Anterior cingulate cortex (tissue), 58 donors: ENCODE measurements around the gene OSCAR.

Experiments used
- DNase-seq, 58 donors: peaks; one replicate each; lab custom pipeline; 2025; lab: John Stamatoyannopoulos, UW

Gene OSCAR, protein sequence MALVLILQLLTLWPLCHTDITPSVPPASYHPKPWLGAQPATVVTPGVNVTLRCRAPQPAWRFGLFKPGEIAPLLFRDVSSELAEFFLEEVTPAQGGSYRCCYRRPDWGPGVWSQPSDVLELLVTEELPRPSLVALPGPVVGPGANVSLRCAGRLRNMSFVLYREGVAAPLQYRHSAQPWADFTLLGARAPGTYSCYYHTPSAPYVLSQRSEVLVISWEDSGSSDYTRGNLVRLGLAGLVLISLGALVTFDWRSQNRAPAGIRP

DNA sequence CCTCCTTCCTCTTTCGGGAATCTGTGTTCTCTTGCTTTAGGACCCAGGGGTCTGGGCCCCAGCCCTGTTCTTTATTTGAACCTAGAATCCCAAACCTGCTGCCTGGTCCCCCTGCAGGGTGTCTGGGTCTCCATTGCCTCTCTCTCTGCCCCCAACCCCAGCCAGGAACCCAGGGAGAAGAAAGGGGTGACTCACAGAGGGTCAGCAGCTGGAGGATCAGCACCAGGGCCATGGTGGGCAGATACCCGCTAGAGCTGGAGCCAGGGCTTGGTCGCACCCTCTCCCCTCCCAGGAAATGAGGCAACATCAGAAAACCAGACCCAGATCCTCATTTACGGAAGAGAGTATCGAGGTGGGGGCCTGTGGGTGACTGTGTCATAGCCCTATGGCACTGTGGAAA, at the start of gene OSCAR:
Gene OSCAR, minus strand, starts transcription at position 243 of the 400 bp plus-strand sequence. Its CDS starts 11 bp downstream, at position 232.
- DNase-seq: peak in 1 of 58 donors; percentile 43

GRCh38 chr19:54149021-54149812, 48.6 kb upstream of the OSCAR start:
- DNase-seq: no peak

DNA sequence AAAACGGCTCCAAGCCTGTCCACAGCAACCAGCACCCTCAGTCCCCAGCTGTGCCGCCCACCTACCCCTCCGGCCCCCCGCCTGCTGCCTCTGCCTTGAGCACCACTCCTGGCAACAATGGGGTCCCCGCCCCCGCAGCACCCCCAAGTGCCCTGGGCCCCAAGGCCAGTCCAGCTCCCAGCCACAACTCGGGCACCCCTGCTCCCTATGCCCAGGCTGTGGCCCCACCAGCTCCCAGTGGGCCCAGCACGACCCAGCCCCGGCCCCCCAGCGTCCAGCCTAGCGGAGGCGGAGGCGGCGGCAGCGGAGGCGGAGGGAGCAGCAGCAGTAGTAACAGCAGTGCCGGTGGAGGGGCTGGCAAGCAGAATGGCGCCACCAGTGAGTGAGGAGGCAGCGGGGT, 47.6 kb upstream of the OSCAR start:
- peak in 1 of 58 donors; percentile 62 for DNase-seq

GRCh38 chr19:54147676-54148075, 47.1 kb upstream of the OSCAR start:
- DNase-seq: peak in 1 of 58 donors; percentile 19

DNA sequence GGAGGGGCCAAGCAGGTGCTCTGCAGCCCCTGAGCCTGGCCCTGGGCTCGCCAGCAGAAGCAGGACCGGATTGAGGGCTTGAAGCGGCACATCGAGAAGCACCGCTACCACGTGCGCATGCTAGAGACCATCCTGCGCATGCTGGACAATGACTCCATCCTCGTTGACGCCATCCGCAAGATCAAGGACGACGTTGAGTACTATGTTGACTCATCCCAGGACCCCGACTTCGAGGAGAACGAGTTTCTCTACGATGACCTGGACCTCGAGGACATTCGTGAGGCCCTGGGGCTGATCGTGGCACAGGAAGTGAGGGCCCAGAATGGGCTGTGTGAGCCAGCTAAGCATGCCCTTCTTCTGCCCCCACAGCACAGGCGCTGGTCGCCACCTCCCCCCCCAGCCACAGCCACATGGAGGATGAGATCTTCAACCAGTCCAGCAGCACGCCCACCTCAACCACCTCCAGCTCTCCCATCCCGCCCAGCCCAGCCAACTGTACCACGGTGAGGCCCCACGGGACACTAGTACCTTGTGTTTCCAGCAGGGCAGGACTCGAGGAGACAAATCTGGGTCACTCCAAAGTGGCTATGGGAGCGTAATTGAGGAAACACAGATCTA, 45.0 kb upstream of the OSCAR start:
- no peak for DNase-seq

DNA sequence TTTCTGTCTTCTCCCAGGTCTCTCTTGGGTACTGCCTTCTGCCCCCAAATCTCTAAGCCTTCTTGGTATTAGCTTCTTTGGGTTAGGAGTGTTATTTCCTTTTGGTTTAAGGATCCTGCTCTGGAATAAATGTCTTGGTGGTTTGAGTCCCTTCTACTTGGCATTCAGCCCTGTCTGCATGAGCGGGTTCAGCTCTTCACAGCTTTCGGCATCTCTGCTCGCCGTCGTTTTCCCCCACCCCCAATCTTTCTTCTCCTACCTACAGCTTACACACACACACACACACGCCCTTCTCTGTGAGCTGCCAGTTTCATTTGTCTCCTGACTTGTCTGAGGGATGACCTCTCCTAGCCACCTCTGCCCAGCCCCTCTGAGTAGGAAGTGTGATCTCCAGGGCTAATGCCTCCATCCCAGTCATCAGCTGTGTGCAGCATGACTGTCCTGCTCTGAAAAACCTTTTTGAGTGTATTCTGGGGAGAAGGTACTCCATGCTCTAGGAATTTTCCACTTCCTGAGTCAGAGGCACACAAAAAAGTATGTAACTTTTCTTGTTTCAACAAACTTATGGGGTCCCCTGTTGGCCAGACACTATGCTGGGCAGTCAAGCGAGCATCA, 41.7 kb upstream of the OSCAR start:
- DNase-seq: no peak

DNA sequence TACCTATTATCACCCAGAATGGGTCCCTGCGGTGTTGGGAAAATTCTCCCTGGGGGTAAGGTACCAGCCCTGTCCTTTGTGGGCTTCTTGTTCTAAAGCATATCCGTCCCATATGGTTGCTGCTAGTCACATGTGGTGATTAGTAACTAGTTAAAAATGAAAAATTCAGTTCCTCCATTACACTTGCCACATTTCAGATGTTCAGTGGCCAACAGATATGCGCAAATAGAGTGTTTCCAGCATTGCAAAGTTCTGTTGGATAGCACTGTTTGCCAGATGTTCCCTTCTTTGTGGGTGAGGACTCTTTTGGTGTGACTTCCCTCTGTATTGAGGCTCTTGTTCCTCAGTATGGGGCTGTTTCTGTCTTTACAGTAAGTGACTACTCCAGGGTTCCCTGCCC, 40.8 kb upstream of the OSCAR start:
- DNase-seq: no peak

- no peak for DNase-seq
Observed at GRCh38 chr19:54138489-54139256, 38.1 kb upstream of the OSCAR start.

DNA sequence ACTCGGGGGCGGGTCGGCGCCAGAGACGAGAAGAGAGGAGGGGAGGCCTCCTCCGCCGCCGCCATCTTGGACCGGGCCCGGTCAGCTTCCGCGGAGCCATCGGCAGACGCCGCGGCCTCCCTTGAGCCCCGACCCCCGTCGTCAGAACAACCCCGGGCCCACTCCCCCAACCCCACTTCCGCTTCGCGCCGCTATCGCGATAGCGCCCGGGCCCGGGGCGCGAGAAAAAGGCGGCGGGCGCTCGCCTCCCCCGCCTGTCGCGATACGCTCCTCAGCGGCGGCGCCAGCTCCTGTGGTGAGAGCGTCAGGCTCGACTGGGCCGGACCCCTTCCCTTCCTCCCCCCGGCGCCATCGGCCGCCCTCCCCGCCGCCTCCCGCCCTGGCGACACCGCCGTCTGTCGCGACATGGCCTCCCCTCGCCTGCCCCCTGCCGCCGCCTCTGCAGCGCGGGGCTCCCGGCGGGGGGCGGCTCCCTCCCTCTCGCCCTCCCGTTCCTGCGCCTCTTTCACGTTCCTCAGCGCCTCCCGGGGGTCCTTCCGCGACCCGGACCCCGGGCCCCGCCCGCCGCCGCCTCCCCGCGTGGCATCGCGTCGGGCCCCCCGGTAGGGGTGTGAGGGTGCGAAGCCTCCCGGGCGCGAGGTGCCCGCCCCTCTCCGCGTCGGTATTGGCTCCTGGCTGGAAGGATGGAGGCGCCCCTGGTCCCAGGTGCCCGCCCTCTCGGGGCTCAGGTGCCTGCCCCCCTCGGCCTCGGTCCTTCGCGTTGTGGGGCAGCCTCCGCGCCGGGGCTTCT, 37.3 kb upstream of the OSCAR start, which contains the start of gene CNOT3:
Gene CNOT3, plus strand, starts transcription at position 64 of the 790 bp plus-strand sequence. CDS start 5,217 bp downstream, outside the sequence.
- DNase-seq: peak in 3 of 58 donors; percentile 13 to 42 (median 25)

GRCh38 chr19:54136864-54137698, 36.5 kb upstream of the OSCAR start:
- peak; percentile 96 to 100 (median 100) for DNase-seq

DNA sequence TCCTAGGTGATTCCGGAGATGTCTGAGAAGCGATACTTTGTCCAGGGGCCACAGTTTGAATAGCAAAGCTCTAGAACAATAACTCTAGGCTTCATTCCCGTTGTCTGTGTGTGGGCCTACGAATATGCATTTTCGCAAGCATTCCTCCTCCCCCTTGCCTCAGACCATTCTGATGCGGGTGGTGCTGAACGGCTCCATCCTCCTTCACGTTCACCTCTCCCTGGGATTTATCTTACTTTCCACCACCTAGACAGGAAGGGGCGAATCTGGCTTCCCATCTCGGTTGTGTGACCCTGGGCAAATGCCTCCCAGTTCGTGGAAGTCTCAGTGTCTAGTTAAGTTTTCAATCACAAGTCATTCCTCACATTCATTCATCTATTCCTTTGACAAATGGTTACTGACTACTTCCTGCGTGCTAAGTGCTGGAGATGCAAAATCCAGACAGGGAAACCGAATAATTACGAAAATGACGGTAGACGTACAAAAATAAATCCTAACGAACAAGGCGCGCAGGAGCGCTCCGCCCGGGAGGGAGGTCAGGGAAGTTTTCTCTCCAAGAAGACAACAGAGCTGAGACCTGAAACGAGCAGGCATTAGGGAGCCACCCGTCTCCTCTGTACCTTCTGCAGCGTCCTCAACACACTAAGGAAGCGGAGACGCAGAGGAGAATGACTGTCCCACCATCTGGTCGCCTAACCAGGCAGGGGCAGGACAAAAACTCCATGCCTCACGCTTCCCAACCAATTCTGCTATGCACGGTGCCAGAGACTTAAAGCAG, 35.7 kb upstream of the OSCAR start:
- peak in 3 of 58 donors; percentile 20 to 46 (median 41) for DNase-seq

DNA sequence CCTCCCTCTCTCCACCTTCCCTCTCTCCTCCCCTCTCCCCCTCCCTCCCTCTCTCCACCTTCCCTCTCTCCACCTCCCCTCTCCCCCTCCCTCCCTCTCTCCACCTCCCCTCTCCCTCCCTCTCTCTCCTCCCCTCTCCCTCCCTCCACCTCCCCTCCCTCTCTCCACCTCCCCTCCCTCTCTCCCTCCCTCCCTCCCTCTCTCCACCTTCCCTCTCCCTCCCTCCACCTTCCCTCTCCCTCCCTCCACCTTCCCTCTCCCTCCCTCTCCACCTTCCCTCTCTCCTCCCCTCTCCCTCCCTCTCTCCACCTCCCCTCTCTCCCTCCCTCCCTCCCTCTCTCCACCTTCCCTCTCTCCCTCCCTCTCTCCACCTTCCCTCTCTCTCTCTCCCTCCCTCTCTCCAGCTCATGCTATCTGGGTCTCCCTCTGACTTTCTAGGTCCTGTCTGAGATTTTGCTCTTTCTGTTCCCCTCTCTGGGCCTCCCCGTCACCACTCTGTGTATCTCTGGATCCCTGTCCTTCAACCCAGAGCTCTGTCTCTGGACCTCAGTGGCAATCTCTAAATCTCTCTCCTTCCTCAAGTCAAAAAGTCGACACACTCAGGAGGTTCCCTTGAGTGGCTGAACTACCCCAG, 33.5 kb upstream of the OSCAR start:
- no peak for DNase-seq

GRCh38 chr19:54133312-54133956, 32.8 kb upstream of the OSCAR start:
- DNase-seq: peak in 9 of 58 donors; percentile 7 to 85 (median 17)

- no peak for DNase-seq
Observed at GRCh38 chr19:54129617-54129996, 29.0 kb upstream of the OSCAR start.

DNA sequence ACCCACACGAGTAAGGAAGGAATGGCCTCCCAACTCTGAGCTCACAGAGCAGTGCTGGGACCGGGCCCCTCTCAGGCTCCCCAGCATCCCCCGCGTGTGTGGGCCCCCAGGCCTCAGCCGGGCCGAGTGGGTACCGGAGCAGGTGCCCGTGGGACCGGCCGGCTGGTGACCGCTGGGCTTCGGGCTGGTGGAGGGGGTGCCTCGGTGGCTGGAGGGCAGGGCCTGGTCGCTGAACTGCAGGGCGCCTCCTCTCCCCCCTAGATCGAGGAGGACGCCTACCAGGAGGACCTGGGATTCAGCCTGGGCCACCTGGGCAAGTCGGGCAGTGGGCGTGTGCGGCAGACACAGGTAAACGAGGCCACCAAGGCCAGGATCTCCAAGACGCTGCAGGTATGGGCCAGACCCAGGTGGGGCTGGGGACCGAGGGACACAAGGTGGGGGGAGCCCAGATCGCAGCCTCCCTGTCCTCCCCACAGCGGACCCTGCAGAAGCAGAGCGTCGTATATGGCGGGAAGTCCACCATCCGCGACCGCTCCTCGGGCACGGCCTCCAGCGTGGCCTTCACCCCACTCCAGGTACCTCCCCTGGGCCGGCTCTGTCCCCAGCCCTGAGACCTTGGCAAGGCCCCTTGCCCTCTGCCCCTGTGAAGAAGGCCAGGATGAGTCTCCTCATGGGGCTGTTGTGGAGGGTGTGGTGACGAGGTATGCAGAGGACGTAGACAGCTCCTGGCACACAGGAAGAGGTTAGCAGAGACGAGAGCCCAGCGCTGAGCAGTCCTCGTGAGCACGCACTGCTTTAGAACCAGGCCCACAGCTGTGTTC, 28.4 kb upstream of the OSCAR start:
- DNase-seq: no peak

GRCh38 chr19:54128441-54128725, 27.8 kb upstream of the OSCAR start:
- DNase-seq: no peak
